Measurements from ENCODE around the gene DEFB129. TPM values are rescaled to one million over a fixed set of nuclear protein-coding genes. Genes with fewer than 3 reads are reported as not detected.

Gene DEFB129
- total and polyA plus RNA-seq, 10 of the 15 experiments (the other 5 are each of a cell fraction or from before 2014, with no cell fraction given): not detected

DNA sequence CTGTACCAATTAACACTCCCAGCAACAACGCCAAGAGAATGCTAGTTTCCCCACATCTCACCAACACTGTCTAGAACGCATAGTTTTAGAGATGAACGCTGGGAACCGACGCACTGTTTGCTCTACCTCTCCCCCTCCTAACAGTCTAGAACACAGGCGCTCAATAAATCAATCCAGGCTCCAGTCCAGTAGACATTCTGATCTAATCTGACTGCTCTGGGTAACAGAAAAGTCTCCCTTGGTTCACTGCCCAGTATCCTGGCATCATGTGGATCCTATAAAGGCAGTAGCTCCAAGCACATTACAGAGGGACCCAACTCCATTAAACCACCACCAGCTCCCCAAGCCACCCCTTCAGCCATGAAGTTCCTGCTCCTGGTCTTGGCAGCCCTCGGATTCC is 30.4 kb downstream of the DEFB129 start, which contains the start of gene DEFB132:
Gene DEFB132 (plus strand): TSS at position 306 of the 400 bp plus-strand sequence. CDS start 55 bp downstream, at position 361.
- no peak for DNase-seq (ENCODE audit: low read depth, low spot score)
- in situ Hi-C loops (cut with MboI) (no loop called here), intact Hi-C loops (cut with micrococcal nuclease; ENCODE audit: unreplicated experiment) (no loop called here)
- Histone ChIP-seq H3K27ac (ENCODE audit: control insufficient read depth, insufficient read depth) (no peak within 1 kb of the TSS), H3K9me3 (replicated peaks; ENCODE audit: control insufficient read depth, insufficient read depth, low read length) (no peaks in the 10 kb centered on the region), H3K79me2 (ENCODE audit: control insufficient read depth, insufficient read depth, low read length) (no peaks in the 10 kb centered on the region), H3K4me3 (no peak within 1 kb of the TSS), H4K20me1 (ENCODE audit: control insufficient read depth, insufficient read depth) (no peaks in the 10 kb centered on the region), H3K9ac (ENCODE audit: control insufficient read depth, insufficient read depth, low read length) (no peak within 1 kb of the TSS), H3K4me1 (ENCODE audit: control insufficient read depth, insufficient read depth, low read length) (no peaks in the 10 kb centered on the region), H3K27me3 (replicated peaks in 1 of 2; ENCODE audit: control insufficient read depth in 2 of 2, insufficient read depth in 2 of 2, low read length in 1 of 2) (no peaks in the 10 kb centered on the region; a peak in 1 of 4 replicates), H3K4me2 (ENCODE audit: control insufficient read depth, insufficient read depth) (no peak within 1 kb of the TSS), H2AFZ (ENCODE audit: control insufficient read depth, low read depth, low read length) (no peak within 1 kb of the TSS), H3K36me3 (ENCODE audit: control insufficient read depth in 2 of 2, insufficient read depth in 2 of 2, low read length in 1 of 2) (no peaks in the 10 kb centered on the region)
- RAD21 ChIA-PET (ENCODE audit: unreplicated experiment): no interaction called here
- no peak for FAIRE-seq
- WGBS (ENCODE audit: insufficient coverage, insufficient replicate concordance, low lambda C conversion rate, missing lambda C conversion rate): 63% methylated on average over 7 of the region's 7 CpGs
- BruUV-seq (replicated peaks): no TSS peak
- ATAC-seq: no peak
- SMC1A ChIA-PET (ENCODE audit: uncharacterized antibody, unreplicated experiment): interaction anchor here (0.6 kb wide), 1 partner anchor 8 kb away, joined by 3 read pairs; no protein-coding TSS in a partner anchor
- CTCF ChIA-PET: interaction anchor here (2.3 to 4.9 kb wide), 2 partner anchors 10 to 73 kb away, joined by 10 to 25 read pairs; no protein-coding TSS in a partner anchor
- TF ChIP-seq STAT3 (IDR thresholded peaks at IDR 0.05; ENCODE audit: low read depth, low read length): no peak
- no peak for TF ChIP-seq POLR2AphosphoS5 (IDR thresholded peaks at IDR 0.05; ENCODE audit: low read length)
- TF ChIP-seq, protein P1, sequence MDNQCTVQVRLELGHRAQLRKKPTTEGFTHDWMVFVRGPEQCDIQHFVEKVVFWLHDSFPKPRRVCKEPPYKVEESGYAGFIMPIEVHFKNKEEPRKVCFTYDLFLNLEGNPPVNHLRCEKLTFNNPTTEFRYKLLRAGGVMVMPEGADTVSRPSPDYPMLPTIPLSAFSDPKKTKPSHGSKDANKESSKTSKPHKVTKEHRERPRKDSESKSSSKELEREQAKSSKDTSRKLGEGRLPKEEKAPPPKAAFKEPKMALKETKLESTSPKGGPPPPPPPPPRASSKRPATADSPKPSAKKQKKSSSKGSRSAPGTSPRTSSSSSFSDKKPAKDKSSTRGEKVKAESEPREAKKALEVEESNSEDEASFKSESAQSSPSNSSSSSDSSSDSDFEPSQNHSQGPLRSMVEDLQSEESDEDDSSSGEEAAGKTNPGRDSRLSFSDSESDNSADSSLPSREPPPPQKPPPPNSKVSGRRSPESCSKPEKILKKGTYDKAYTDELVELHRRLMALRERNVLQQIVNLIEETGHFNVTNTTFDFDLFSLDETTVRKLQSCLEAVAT (IDR thresholded peaks at IDR 0.05): no peak
- TF ChIP-seq RB1 (IDR thresholded peaks at IDR 0.05; ENCODE audit: borderline replicate concordance): no peak
- TF ChIP-seq ZZZ3 (IDR thresholded peaks at IDR 0.05; ENCODE audit: control insufficient read depth, insufficient read length, low read depth): no peak
- TF ChIP-seq CHD2 (IDR thresholded peaks at IDR 0.05; ENCODE audit: borderline replicate concordance, low read depth, low read length): no peak
- no peak for TF ChIP-seq ZNF622 (IDR thresholded peaks at IDR 0.05)
- TF ChIP-seq BHLHE40 (IDR thresholded peaks at IDR 0.05; ENCODE audit: borderline replicate concordance in 1 of 2, low read depth in 2 of 2, low read length in 1 of 2): no peak
- no peak for TF ChIP-seq POLR2AphosphoS2 (IDR thresholded peaks at IDR 0.05; ENCODE audit: low read depth, low read length)
- TF ChIP-seq ZNF217 (IDR thresholded peaks at IDR 0.05): no peak
- no peak for TF ChIP-seq TCF7 (IDR thresholded peaks at IDR 0.05; ENCODE audit: borderline replicate concordance)
- TF ChIP-seq STAT1 (conservative IDR thresholded peaks at IDR 0.05): no peak
- TF ChIP-seq KDM1A (IDR thresholded peaks at IDR 0.05; ENCODE audit: borderline replicate concordance): no peak
- TF ChIP-seq SUZ12 (IDR thresholded peaks at IDR 0.05; ENCODE audit: unreplicated experiment): no peak
- TF ChIP-seq, protein P2, sequence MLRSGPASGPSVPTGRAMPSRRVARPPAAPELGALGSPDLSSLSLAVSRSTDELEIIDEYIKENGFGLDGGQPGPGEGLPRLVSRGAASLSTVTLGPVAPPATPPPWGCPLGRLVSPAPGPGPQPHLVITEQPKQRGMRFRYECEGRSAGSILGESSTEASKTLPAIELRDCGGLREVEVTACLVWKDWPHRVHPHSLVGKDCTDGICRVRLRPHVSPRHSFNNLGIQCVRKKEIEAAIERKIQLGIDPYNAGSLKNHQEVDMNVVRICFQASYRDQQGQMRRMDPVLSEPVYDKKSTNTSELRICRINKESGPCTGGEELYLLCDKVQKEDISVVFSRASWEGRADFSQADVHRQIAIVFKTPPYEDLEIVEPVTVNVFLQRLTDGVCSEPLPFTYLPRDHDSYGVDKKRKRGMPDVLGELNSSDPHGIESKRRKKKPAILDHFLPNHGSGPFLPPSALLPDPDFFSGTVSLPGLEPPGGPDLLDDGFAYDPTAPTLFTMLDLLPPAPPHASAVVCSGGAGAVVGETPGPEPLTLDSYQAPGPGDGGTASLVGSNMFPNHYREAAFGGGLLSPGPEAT (IDR thresholded peaks at IDR 0.05; ENCODE audit: low read depth): no peak
- TF ChIP-seq TAF1 (IDR thresholded peaks at IDR 0.05; ENCODE audit: borderline replicate concordance, low read depth, low read length): no peak
- TF ChIP-seq, protein P3, sequence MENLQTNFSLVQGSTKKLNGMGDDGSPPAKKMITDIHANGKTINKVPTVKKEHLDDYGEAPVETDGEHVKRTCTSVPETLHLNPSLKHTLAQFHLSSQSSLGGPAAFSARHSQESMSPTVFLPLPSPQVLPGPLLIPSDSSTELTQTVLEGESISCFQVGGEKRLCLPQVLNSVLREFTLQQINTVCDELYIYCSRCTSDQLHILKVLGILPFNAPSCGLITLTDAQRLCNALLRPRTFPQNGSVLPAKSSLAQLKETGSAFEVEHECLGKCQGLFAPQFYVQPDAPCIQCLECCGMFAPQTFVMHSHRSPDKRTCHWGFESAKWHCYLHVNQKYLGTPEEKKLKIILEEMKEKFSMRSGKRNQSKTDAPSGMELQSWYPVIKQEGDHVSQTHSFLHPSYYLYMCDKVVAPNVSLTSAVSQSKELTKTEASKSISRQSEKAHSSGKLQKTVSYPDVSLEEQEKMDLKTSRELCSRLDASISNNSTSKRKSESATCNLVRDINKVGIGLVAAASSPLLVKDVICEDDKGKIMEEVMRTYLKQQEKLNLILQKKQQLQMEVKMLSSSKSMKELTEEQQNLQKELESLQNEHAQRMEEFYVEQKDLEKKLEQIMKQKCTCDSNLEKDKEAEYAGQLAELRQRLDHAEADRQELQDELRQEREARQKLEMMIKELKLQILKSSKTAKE (IDR thresholded peaks at IDR 0.05; ENCODE audit: low read depth, poor library complexity, severe bottlenecking): no peak
- POLR2A ChIA-PET: no interaction called here

All from GM12878 (cell line).